Activated T-helper 2 cell treated with anti-CD3 and anti-CD28 coated beads, Interferon-gamma antibody, Interleukin-2, Interleukin-4, amounts not matched to agents 10 μg/mL and 5 μg/mL and 100 μg/mL, durations not matched to agents 14 hours and 24 hours and 36 hours (primary cell): Measurements from ENCODE around the gene GGTLC1. TPM values are rescaled to one million over a fixed set of nuclear protein-coding genes. Genes with fewer than 3 reads are reported as not detected.
"Not testable (repeated sequence)": the region's sequence is repeated elsewhere in the genome, so short reads cannot be mapped to it uniquely, and the experiment has no call there.

Experiments
- DNase-seq: peaks from one replicate; pipeline ENCODE4 v3.0.0; 2021; ENCODE audit warnings: low spot score
- H3K27ac Mint-ChIP-seq: one replicate; pipeline ENCODE4 v1.8.0; 2021; ENCODE audit warnings: mixed read lengths
- H3K27me3 Mint-ChIP-seq: one replicate; pipeline ENCODE4 v1.8.0; 2021; ENCODE audit warnings: low read depth, mixed read lengths
- H3K36me3 Mint-ChIP-seq: one replicate; pipeline ENCODE4 v1.8.0; 2021; ENCODE audit warnings: low read depth, mixed read lengths
- H3K4me1 Mint-ChIP-seq: one replicate; pipeline ENCODE4 v1.8.0; 2021; ENCODE audit warnings: low read depth, mixed read lengths
- H3K4me3 Mint-ChIP-seq: one replicate; pipeline ENCODE4 v1.8.0; 2021; ENCODE audit warnings: low read depth, mild to moderate bottlenecking, moderate library complexity, mixed read lengths
- H3K9me3 Mint-ChIP-seq: one replicate; pipeline ENCODE4 v1.8.0; 2021; ENCODE audit warnings: mixed read lengths
- intact Hi-C: fragments of 100-400 bp; cut with micrococcal nuclease; formaldehyde crosslinking; loops from one replicate; pipeline ENCODE4 v1.15.1; 2023
- total RNA-seq: library from RNA; stranded (reverse); gene quantifications from 2 replicates; pipeline ENCODE4 v1.2.3, GENCODE V29; 2022

Gene GGTLC1
- total RNA-seq, 1 donor from 2014 or later = not detected

GRCh38 chr20:23988966-23989365, 387 bp upstream of the GGTLC1 start:
- H3K27me3 Mint-ChIP-seq, H3K4me1 Mint-ChIP-seq, H3K27ac Mint-ChIP-seq, intact Hi-C loops, H3K9me3 Mint-ChIP-seq, DNase-seq, H3K36me3 Mint-ChIP-seq, H3K4me3 Mint-ChIP-seq: not testable (repeated sequence)

- intact Hi-C loops = not testable (repeated sequence)
Observed at GRCh38 chr20:23986716-23987115, 1.9 kb downstream of the GGTLC1 start.

GRCh38 chr20:23986310-23986709, 2.3 kb downstream of the GGTLC1 start:
- H3K4me1 Mint-ChIP-seq, H3K36me3 Mint-ChIP-seq, H3K4me3 Mint-ChIP-seq, H3K27ac Mint-ChIP-seq, DNase-seq, intact Hi-C loops, H3K27me3 Mint-ChIP-seq, H3K9me3 Mint-ChIP-seq: not testable (repeated sequence)

More at GRCh38 chr20:23986716-23987115, 1.9 kb downstream of the GGTLC1 start:
- H3K4me3 Mint-ChIP-seq, H3K9me3 Mint-ChIP-seq, H3K27ac Mint-ChIP-seq, H3K27me3 Mint-ChIP-seq, H3K36me3 Mint-ChIP-seq, DNase-seq, H3K4me1 Mint-ChIP-seq: not testable (repeated sequence)

- H3K4me3 Mint-ChIP-seq, intact Hi-C loops, H3K27me3 Mint-ChIP-seq, DNase-seq, H3K36me3 Mint-ChIP-seq, H3K4me1 Mint-ChIP-seq, H3K9me3 Mint-ChIP-seq, H3K27ac Mint-ChIP-seq: not testable (repeated sequence)
Observed at GRCh38 chr20:23985790-23986225, 2.8 kb downstream of the GGTLC1 start.

- H3K27me3 Mint-ChIP-seq, H3K4me1 Mint-ChIP-seq, DNase-seq, H3K4me3 Mint-ChIP-seq, H3K27ac Mint-ChIP-seq, intact Hi-C loops, H3K36me3 Mint-ChIP-seq, H3K9me3 Mint-ChIP-seq: not testable (repeated sequence)
Observed at GRCh38 chr20:23985066-23985789, 3.4 kb downstream of the GGTLC1 start.

GRCh38 chr20:23984476-23985023, 4.0 kb downstream of the GGTLC1 start:
- intact Hi-C loops, H3K4me1 Mint-ChIP-seq, H3K4me3 Mint-ChIP-seq, H3K27ac Mint-ChIP-seq, H3K9me3 Mint-ChIP-seq, H3K27me3 Mint-ChIP-seq, H3K36me3 Mint-ChIP-seq, DNase-seq: not testable (repeated sequence)

- H3K36me3 Mint-ChIP-seq, intact Hi-C loops, H3K4me1 Mint-ChIP-seq, H3K4me3 Mint-ChIP-seq, H3K9me3 Mint-ChIP-seq, H3K27me3 Mint-ChIP-seq, DNase-seq, H3K27ac Mint-ChIP-seq: not testable (repeated sequence)
Observed at GRCh38 chr20:23982112-23983018, 6.2 kb downstream of the GGTLC1 start.

GRCh38 chr20:23981526-23981925, 7.1 kb downstream of the GGTLC1 start:
- H3K4me1 Mint-ChIP-seq, H3K27me3 Mint-ChIP-seq, H3K36me3 Mint-ChIP-seq, H3K4me3 Mint-ChIP-seq, H3K9me3 Mint-ChIP-seq, H3K27ac Mint-ChIP-seq, DNase-seq, intact Hi-C loops: not testable (repeated sequence)

GRCh38 chr20:23981014-23981413, 7.6 kb downstream of the GGTLC1 start:
- H3K9me3 Mint-ChIP-seq, H3K27ac Mint-ChIP-seq, H3K4me3 Mint-ChIP-seq, H3K4me1 Mint-ChIP-seq, H3K27me3 Mint-ChIP-seq, intact Hi-C loops, H3K36me3 Mint-ChIP-seq, DNase-seq: not testable (repeated sequence)

GRCh38 chr20:23979899-23980811, 8.4 kb downstream of the GGTLC1 start:
- H3K9me3 Mint-ChIP-seq, H3K27ac Mint-ChIP-seq, intact Hi-C loops, H3K36me3 Mint-ChIP-seq, H3K4me1 Mint-ChIP-seq, DNase-seq, H3K4me3 Mint-ChIP-seq, H3K27me3 Mint-ChIP-seq: not testable (repeated sequence)

GRCh38 chr20:23979380-23979779, 9.2 kb downstream of the GGTLC1 start:
- H3K27ac Mint-ChIP-seq, H3K36me3 Mint-ChIP-seq, H3K27me3 Mint-ChIP-seq, H3K9me3 Mint-ChIP-seq, intact Hi-C loops, H3K4me3 Mint-ChIP-seq, DNase-seq, H3K4me1 Mint-ChIP-seq: not testable (repeated sequence)

GRCh38 chr20:23978457-23978856, 10.1 kb downstream of the GGTLC1 start:
- H3K27me3 Mint-ChIP-seq, intact Hi-C loops, H3K9me3 Mint-ChIP-seq, DNase-seq, H3K36me3 Mint-ChIP-seq, H3K4me1 Mint-ChIP-seq, H3K27ac Mint-ChIP-seq, H3K4me3 Mint-ChIP-seq: not testable (repeated sequence)
